Measurements from ENCODE around the gene CST11.
A peak's percentile ranks its signal among the peaks of the same experiment; 100 is the strongest.

The CST11 gene

DNA sequence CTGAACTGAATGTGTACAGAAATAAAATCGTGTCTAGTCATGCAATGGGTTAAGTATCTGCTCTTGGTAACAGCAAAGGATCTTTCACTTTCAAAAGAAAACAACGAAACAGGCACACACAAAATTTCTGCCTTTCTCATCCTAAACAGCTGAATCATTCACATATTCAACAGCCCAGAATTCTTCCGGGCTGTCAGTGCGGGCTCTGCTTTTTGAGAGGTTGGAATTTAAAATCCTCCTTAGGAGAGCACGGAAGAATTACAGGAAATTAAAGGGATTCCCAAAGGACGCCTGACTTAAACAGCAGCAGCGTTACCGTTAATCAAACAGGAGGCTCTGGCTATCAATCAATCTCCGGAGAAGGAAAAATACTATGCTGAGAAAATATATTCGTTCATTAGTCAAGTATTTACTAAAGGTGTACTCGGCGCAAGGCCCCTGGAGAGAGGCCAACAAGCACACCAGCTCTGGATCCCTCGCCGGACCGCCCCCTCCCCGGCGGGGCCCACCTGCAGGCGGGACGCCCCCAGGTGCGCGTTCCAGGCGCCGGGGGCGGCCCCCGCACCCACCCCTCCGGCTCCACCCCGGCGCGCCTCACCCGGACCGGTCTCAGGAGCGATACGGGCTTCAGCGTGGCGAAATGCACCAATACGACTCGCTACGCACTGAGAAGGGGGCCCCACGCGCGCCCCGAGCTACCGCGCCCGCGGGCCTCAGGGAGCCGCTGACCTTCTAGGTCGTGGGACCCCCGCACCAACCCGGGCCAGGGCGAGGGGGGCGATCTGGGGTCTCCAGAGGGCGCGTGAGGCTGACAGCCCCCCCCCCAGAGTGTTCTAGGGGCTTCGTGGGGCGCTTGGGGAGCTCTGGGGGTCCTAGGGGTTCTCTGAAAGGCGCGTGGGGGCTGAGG lies 32.4 kb downstream of the CST11 start:
- DNase-seq: peak in 1 of 2 experiments; percentile 49

DNA sequence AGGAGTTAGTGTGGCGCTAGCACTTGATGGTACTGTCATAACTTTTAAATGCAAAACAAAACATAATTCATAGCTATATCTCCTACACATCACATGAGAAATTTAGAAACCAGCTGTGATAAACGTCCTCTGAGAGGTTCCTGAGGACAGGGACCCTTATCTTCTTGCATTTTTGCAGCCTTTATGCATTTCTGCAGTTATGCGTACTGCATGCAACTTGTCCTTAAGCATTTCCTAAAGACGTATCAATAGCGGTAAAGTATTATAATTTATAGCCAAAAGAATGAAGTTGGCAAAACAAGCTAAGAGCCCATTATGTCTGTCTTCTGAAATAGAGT lies 33.0 kb downstream of the CST11 start:
- DNase-seq: no peak

DNA sequence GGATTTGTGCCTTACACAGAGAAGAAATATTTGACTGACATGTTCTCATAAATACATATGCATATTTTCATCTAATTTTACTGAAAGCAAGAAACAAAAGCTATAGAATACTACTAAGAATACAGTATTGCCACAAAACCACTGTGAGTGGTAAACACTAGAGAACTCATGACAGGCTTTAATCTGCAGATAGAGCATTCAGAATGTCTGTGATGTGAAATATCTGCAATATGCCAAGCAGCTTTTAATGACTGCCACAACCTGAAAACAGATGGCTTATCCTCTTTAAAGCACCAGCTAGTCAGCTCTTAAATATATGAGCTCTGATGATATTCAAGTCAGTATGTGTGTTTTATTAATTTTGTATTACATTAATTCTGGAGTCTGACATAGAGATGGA lies 34.8 kb downstream of the CST11 start:
- DNase-seq: no peak

DNA sequence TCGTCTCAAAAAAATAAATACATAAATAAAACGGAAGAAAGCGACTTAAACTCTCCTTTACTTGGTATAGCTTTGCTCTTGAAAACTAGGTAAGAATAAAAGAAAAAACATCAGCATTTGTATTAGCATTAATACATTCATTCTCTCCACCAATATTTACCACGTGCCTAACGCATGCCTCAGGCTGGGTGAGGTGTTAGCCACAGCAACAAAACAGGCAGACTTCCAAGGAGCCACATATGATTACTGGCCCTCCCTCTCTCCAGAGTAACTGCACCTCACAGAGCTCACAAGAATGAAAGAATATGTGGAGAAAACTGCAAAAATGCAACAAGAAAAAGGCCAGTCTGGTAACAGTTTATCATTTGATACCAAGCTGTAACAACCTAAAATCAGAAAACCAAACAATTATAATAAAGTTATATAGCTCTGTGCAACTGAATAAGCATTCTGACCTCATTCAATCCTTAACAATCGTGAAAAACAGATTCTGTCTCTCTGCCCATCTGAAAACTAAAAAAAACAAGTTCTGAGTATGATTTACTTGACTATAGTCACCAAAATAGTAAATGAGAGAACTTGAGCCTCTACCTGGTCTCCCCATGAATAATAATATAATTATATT lies 36.6 kb downstream of the CST11 start:
- no peak for DNase-seq

DNA sequence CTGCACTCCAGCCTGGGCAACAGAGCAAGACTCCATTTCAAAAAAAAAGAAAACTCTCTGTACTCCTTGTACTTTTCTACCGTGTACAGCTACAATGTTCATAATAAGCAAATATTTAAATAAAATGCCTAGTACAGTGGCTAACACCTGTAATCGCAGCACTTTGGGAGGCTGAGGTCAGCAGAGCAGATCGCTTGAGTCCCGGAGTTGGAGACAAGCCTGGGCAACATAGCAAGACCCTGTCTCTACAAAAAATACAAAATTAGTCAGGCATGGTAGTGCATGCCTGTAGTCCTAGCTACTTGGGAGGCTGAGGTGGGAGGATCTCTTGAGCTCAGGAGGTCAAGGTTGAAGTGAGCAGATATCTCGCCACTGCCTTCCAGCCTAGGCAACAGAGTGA lies 37.1 kb downstream of the CST11 start:
- DNase-seq: no peak

DNA sequence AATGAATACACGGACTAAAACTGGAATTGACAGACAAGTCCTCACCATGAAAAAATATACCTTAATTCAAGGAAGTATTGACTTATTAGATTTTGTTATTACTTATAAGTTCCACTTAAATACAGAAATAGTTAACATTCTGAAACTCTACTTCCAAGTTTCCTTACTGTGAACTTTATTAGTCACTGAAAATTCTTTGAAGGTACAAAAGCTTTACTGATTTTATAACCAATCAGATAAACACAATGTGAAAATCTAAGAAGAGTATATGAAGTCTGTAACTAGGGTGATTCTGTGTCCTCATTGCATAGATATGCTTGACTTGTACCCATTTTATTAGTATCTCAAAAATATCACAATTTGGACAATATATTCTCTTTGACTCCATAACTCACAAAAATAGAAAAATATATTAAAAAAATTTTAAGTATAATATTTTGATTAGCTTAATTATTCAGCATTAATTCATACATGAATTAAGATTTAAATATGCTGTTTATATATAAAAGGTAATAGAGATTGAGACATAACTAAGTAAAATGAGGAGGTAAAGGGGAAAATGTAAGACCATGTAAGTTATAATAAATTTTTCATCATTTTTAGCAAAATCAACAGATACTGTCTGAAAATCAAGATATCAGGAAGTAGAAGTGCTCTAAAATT lies 38.0 kb downstream of the CST11 start:
- no peak for DNase-seq

DNA sequence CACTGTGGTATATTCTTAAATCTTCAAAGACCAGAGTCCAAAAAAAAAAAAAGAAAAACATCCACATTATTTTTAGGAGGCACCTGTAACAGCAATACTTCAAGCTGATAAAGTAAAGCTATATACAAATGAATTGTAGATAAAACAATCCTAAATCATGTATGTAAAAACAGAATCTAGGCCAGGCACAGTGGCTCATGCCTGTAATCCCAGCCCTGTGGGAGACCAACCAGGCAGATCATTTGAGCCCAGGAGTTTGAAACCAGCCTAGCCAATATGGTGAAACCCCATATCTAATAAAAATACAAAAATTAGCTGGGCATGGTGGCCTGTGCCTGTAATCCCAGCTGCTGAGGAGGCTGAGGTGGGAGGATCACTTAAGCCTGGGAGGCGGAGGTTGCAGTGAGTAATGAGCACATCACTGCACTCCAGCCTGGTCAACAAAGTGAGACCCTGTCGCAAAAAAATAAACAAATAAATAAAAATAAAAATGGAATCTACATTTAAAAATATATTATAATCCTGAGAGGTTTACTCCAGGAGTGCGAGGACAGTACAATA lies 38.7 kb downstream of the CST11 start:
- no peak for DNase-seq

DNA sequence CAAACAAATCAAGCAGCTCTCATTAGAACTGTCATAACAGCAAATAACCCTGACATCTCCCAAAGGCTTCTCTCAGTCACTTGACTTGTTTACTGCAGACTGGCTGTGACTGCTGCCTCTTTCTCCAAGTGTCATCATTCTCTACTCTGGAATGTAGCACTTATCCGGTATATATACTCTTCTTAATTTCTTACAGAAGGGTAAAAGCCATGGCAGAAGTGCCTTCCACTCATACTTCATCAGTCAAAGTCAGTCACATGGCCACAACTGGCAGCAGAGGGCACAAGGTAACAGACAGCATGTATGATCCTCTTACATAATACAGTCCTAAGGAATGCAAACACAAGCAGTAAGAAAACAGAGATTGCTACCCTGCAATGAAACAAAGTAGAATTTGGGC lies 40.6 kb downstream of the CST11 start:
- DNase-seq: no peak

DNA sequence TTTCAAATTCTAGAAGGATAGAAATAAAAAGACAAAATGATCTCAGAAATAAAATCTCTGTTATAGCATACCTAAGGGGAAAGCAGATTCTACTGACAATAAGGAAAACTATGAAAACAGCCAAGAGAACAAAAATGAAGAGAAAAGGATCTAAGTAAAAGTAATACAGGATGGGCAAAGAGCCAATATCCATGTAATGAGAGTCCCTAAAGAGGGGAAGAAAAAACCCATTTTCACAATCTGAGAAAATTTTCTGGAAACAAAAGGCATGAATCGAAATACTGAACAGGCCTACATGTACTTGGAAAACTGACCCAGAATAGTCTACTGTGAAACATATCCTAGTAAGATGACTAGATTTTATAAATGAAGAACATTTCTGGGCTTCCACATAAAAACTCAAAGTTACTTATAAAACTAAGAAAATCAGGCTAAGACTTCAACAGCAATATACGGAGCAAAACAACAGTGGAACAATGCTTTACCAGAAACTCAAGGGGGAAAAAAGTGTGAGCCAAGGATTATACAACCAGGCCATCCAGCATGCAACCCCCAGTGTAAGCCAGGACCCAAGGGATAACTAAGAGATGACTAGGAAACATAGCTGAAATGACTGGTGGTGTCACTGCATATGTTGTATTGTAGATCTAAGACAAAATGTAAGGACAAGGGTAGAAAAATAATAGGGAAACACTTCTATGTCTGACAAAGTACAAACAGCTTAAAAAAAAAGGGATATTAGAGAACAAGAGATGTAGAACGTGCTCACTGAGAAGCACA lies 41.6 kb downstream of the CST11 start:
- DNase-seq: no peak

DNA sequence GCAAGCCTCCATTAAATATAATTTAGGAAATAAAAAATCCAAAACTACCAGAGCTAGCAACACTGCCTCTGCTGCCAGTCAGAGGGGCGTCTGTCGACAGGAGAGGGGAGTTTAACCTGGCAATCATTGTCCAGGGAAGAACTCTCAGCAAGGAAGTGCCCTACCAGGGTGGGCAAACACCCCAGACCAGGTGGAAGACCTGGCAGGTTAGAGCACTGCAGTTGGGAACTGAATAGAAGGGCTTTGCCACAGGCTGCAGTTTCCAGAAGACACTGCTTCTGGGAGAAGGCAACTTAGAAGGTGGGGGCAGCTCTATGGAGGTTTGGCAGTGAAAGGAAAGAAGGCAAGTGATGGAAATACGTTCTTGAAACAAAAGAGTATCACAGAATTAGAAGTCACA lies 42.9 kb downstream of the CST11 start:
- DNase-seq: no peak

DNA sequence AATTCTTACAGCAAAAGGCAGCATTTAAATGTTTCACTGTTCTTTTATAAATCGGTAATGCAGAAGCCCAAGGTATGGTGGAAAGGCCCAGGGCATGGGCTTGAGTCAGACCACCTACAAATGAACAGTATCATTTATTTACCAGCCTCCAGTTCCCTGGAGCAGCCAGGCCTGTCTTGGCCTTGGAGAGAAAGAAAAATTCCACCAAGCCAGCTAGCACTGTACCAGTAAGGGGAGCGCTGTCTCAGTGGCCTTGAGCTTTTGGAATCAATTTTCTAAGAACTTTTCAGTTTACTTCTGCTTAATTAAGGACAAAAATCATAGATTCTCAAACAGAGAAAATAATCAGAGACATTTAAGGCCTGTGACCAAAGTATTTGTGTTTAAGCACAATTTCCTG lies 43.7 kb downstream of the CST11 start:
- no peak for DNase-seq

DNA sequence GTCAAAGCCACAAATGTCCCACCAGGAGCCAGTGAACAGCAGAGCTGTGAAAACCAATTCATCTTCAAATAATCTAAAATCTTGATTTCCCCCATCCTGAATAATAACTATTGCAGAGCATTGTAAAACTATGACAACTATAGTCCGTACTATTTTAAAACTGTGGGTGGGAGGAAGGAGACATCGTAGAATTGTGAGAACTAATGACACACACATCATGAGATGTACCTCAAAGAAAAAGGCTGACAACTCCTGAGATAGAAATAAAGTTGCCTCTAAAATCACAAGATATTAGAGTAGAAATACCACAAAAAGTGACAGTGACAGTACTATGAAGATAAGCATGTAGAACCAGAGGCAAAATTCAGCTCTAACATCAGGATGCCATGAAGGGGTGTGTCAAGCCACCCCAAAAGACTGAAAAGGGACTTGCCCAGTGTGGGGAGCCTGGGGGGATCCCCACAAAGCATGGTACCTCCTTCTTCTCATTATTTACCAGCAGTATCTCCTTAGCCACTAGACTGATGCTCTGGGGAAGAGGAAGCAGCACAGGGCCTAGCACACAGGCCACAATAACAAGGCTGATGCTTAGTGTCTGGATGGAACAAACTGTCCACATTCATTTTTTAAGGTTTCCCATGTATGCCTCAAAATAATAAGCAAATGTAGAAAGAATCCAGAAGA lies 44.8 kb downstream of the CST11 start:
- no peak for DNase-seq

DNA sequence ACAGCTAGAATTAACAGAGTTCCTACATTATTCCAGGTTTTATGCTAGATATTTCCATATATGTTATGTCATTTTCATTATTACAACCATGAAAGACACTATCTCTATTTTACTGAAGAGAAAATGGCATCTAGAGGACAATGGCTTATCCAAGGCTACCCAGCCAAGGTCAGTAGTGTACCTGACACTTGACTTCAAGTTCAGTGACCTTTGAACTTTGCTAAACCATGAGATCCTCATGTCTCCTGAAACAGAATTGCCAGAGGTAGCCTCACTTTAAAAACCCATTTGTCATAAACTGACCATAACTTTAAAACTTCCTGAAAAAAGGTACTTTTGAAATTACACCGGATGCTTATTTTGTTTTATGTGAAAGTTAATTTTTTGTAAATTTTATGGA lies 45.8 kb downstream of the CST11 start:
- no peak for DNase-seq

DNA sequence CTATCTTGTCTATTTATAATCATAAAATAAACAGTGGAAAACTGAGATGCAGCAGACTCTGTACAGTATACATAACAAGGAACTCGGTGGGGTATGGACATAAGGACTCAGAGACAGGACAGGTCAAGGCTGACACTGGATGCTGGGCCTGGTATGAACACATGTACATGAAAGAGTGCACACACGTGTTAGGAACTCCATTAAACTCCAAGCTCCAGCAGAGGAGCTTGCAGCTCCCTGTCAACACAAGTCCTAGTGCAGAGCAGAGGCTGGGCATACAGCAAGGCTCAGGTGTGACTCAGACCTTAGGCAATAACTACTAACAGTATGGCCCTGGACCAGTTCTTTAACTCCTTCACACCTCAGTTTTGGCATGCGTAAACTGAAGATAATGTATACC lies 48.5 kb downstream of the CST11 start:
- no peak for DNase-seq

DNA sequence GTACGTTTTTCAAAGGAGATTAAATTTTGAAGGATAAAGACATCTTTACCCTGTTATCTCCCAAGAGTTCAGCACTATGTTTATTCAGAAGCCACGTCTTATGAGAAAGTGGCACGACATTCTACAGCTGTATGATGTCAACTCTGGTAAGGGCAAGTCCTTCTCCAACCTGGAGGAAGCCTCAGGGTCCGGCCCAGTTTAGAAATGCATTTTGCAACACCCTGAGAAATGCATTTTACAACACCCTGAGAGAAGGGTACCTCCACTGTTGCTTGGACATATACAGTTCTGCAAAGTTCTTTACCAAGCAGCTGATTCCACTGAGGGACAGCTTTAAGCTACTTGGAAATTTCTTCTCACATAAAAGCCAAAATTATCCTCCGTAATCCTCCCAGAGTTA lies 48.9 kb downstream of the CST11 start:
- no peak for DNase-seq

DNA sequence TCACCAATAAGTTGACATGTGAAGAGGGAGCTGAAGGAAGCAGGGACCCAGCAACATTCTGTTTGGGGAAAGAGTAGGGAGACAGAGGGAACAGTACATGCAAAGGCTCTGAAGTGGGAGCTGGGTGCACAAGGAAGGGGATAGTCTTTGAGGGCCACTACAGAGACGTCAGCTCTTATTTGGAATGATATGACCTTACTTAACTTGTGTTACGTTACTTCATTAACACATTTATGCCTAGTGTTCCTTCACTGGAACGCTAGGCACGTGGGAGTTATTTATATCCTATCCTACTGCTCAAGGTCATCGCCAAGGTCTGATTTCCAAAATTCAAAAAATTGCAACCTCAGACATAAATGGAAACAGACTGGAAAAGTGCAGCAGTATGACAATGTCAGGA lies 51.6 kb downstream of the CST11 start:
- DNase-seq: no peak

Data from NCI-H526 (cell line).